AG09309 (cell line): ENCODE data around the gene ALG14.
A peak's percentile ranks its signal among the peaks of the same experiment; 100 is the strongest.

Experiments used
- DNase-seq: peaks from one replicate; pipeline ENCODE4 v3.0.0-alpha.2; 2010; ENCODE audit warnings: low read depth
- H3K4me3 ChIP-seq: 2 replicates; pipeline ENCODE4 v1.5.1; 2011; ENCODE audit warnings: mild to moderate bottlenecking, low read depth, low read length, moderate library complexity; ENCODE audit not compliant: control insufficient read depth
- TF ChIP-seq, protein P1 (sequence below): IDR thresholded peaks from 2 replicates; pipeline ENCODE4 v1.5.1; 2011; ENCODE audit warnings: mild to moderate bottlenecking, low read depth, low read length, inconsistent platforms; ENCODE audit not compliant: insufficient read depth, control insufficient read depth; ENCODE audit errors: missing control alignments

The ALG14 gene, protein sequence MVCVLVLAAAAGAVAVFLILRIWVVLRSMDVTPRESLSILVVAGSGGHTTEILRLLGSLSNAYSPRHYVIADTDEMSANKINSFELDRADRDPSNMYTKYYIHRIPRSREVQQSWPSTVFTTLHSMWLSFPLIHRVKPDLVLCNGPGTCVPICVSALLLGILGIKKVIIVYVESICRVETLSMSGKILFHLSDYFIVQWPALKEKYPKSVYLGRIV

DNA sequence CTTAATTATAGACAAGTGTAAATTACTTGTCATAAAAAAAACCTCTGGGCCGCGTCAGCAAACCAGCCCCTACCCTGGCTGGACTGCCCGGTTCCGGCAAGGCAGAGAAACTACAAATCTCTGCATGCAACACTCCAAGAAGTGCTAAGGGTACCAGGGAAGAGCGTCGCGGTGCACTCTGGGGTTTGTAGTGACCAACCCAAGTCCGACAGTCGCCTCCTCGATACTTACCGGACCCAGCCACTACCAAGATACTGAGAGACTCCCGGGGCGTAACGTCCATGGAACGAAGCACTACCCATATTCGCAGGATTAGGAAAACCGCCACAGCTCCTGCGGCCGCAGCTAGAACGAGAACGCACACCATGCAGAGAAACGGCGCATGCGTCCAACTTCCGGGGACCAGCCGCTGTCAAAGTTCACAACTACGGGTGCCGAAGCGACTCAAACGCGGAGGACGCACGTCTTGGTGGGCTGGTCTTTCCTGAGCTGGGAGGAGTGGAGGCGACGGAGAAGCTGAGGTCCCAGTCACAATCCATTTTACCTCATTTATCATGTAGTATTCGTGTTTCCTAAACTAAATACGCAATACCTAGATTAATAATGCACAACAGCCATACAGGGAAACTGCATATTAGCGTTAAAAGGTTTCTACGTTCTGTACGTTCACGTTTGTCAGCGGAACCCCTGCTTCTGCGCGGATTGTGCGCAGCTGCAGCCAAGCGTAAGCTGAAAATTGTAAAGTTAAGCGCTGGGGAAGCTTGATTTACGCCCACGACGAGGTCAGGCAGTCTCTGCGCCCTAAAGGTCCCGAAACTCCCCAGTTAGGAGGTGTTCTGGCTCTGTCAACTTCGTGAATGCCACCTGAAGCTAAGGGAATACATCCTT lies at the start of gene ALG14:
TSS of gene ALG14 (minus strand) at position 420 of the 888 bp plus-strand sequence. CDS start at position 367, 53 bp downstream.
- peak within 1 kb of the TSS; percentile 68 for H3K4me3 ChIP-seq
- TF ChIP-seq, protein P1, sequence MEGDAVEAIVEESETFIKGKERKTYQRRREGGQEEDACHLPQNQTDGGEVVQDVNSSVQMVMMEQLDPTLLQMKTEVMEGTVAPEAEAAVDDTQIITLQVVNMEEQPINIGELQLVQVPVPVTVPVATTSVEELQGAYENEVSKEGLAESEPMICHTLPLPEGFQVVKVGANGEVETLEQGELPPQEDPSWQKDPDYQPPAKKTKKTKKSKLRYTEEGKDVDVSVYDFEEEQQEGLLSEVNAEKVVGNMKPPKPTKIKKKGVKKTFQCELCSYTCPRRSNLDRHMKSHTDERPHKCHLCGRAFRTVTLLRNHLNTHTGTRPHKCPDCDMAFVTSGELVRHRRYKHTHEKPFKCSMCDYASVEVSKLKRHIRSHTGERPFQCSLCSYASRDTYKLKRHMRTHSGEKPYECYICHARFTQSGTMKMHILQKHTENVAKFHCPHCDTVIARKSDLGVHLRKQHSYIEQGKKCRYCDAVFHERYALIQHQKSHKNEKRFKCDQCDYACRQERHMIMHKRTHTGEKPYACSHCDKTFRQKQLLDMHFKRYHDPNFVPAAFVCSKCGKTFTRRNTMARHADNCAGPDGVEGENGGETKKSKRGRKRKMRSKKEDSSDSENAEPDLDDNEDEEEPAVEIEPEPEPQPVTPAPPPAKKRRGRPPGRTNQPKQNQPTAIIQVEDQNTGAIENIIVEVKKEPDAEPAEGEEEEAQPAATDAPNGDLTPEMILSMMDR: no peak
- DNase-seq: peak; percentile 79

- DNase-seq: no peak
- TF ChIP-seq, protein P1: no peak
- H3K4me3 ChIP-seq: no peak overlapping the region
These were observed 49.5 kb upstream of the ALG14 start for GRCh38 chr1:95122151-95122697.

GRCh38 chr1:95119273-95119672 lies 46.5 kb upstream of the ALG14 start:
- TF ChIP-seq, protein P1: no peak
- H3K4me3 ChIP-seq: no peak overlapping the region
- no peak for DNase-seq

- DNase-seq: no peak
- TF ChIP-seq, protein P1: no peak
- H3K4me3 ChIP-seq: no peak overlapping the region
These were observed 46.0 kb upstream of the ALG14 start for GRCh38 chr1:95118710-95119109.

- TF ChIP-seq, protein P1: no peak
- DNase-seq: no peak
- H3K4me3 ChIP-seq: no peak overlapping the region; the same call in 1 of the 2 replicates
These were observed 45.3 kb upstream of the ALG14 start for GRCh38 chr1:95118067-95118499.

DNA sequence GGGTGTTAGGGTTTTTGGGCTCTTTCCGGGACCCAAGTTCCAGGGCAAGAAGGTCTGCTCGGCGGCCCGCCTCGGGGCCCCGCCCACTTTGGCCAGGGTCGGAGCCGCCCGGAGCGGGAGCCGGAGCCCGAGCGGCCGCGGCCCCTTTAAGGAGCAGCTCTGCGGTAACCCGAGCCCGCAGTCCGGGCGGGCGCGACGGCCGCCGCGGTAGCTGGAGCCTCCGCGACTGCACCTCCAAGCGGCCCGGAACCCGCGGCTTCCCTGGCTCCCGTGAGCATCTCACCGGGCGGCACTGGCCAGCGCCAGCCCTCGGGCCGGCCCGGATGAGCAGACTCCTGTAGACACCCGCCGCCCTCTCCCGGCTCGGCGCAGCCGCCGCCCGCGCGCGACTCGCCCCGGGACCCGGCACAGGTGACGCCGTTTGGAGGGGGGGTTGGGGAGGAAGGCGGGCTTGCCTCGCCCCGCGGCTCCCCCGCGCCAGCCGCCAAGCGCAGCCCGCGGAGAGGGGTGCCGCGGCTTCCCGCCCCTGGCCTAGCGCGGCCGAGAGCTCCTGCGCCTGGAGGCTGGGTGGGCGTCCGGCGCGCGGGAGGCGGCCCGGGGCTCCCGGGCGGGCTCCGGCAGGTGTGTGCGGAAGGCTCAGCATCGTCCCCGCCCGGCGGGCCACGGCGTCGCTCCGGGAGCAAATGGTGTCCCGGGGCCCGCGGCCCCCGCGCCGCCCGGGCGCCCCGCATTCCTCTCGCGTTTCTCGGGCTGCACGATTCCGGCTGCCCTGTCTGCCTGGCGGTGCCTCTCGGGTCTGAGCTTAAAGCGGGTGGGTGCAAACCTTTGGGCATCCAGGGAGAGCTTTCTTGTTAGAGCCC lies 44.7 kb upstream of the ALG14 start, which contains the start of gene TLCD4:
TSS of gene TLCD4 (plus strand) at position 149 of the 860 bp plus-strand sequence. CDS start 26,547 bp downstream, outside the sequence.
- peak within 1 kb of the TSS; percentile 41 for H3K4me3 ChIP-seq
- TF ChIP-seq, protein P1: no peak
- no peak for DNase-seq
